LNCaP clone FGC (cell line): ENCODE results near the gene CAPN8.
A peak's percentile ranks its signal among the peaks of the same experiment; 100 is the strongest.

Source experiments
- DNase-seq: peaks from one replicate; pipeline ENCODE4 v3.0.0-alpha.2; 2011; ENCODE audit warnings: low read depth
- H3K4me3 ChIP-seq: 2 replicates; pipeline ENCODE4 v1.5.1; 2011; ENCODE audit warnings: mild to moderate bottlenecking, low read depth, low read length, control low read depth
- CTCF ChIP-seq: IDR thresholded peaks from 2 replicates; pipeline ENCODE4 v1.5.1; 2012; ENCODE audit warnings: mild to moderate bottlenecking; ENCODE audit not compliant: control insufficient read depth, insufficient read depth; ENCODE audit errors: extremely low read depth

The CAPN8 gene

GRCh38 chr1:223707256-223708000 lies 41.9 kb upstream of the CAPN8 start:
- H3K4me3 ChIP-seq = no peak overlapping the region
- no peak for TF ChIP-seq CTCF
- peak; percentile 82 for DNase-seq

- no peak overlapping the region for H3K4me3 ChIP-seq
- DNase-seq = peak; percentile 61
- no peak for TF ChIP-seq CTCF
These were observed 40.8 kb upstream of the CAPN8 start for GRCh38 chr1:223706077-223706973.

GRCh38 chr1:223704921-223705878 lies 39.7 kb upstream of the CAPN8 start:
- no peak for TF ChIP-seq CTCF
- no peak overlapping the region for H3K4me3 ChIP-seq
- no peak for DNase-seq

GRCh38 chr1:223703668-223704013 lies 38.1 kb upstream of the CAPN8 start:
- no peak overlapping the region for H3K4me3 ChIP-seq
- DNase-seq = no peak
- no peak for TF ChIP-seq CTCF

GRCh38 chr1:223702735-223703667 lies 37.5 kb upstream of the CAPN8 start:
- DNase-seq = no peak
- no peak overlapping the region for H3K4me3 ChIP-seq
- no peak for TF ChIP-seq CTCF
